HG03045 (cell line): Measurements from ENCODE around the gene NSUN5.
"Not testable (repeated sequence)": the region's sequence is repeated elsewhere in the genome, so short reads cannot be mapped to it uniquely, and the experiment has no call there.

Experiments used
- ATAC-seq: cut with Tn5 transposase; IDR thresholded peaks from one replicate; pipeline ENCODE4 v1.9.1; 2021; ENCODE audit warnings: mild to moderate bottlenecking, moderate library complexity; ENCODE audit not compliant: unreplicated experiment

Gene NSUN5

GRCh38 chr7:73327449-73327848 is 18.8 kb upstream of the NSUN5 start:
- ATAC-seq: not testable (repeated sequence)

GRCh38 chr7:73325424-73325823 is 16.8 kb upstream of the NSUN5 start:
- ATAC-seq: not testable (repeated sequence)

DNA sequence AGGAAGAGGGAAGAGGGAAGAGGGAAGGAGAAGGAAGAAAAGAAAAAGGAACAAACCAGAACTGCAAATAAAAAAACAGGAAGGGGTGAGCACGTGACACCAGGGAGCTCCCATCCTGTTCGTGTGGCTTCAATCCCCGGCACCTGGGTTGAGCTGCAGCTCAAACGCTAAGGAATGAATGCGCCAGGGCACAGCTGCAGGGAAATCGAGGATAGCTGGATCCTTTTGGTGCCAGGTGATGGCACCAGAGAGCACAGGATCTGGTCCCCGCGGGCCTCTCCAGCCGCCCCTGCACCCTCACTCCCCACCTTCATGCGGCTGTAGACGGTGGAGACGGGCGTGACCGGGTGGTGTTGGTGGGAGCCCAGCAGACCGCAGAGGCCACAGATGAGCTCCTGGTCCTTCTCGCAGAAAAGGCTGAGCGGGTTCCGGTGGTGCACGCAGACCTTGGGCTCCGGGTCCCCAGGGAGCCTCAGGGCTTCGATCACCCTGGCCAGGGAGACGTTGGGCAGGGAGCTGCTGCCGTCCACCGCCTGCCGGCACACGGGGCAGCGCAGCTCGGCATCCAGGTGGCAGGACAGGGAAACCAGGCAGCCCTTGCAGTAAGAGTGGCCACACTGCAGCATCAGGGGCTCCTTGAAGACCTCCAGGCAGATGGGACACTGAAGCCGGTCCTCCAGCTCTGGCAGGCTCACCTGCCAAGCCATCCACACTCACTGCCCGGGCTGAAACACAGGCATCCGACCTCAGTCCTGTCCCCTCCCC is 15.6 kb upstream of the NSUN5 start:
- not testable (repeated sequence) for ATAC-seq

GRCh38 chr7:73323434-73324080 is 14.9 kb upstream of the NSUN5 start:
- ATAC-seq: not testable (repeated sequence)

- ATAC-seq: not testable (repeated sequence)
These were observed 11.4 kb upstream of the NSUN5 start for GRCh38 chr7:73320009-73320408.

GRCh38 chr7:73319541-73319940 is 10.9 kb upstream of the NSUN5 start:
- ATAC-seq: not testable (repeated sequence)

DNA sequence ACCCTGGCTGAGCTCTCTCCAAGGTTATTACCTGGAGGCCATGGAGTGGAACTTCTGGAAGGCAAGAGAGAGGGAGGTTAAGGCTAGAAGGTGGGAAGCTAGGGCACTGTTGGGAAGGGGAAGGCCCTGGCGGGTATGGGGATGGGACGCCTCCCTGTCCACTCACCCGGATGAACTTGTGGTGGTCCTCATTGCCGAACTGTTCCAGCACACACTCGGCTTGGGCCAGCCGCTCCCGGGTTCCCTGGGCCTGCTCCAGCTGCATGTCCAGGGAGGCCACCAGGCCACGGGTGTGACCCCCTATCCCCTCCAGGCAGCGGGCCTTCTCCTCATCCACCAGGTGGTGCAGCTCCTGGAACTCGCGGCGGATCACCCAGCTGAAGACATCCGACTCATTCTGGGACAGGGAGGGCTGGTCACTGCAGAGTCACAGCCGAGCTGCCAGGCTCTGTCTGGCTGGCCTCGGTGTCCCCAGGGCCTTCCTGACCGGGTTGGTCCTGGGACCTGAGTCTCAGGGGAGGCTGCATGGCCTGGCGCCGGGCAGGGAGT is 10.1 kb upstream of the NSUN5 start:
- ATAC-seq: not testable (repeated sequence)

DNA sequence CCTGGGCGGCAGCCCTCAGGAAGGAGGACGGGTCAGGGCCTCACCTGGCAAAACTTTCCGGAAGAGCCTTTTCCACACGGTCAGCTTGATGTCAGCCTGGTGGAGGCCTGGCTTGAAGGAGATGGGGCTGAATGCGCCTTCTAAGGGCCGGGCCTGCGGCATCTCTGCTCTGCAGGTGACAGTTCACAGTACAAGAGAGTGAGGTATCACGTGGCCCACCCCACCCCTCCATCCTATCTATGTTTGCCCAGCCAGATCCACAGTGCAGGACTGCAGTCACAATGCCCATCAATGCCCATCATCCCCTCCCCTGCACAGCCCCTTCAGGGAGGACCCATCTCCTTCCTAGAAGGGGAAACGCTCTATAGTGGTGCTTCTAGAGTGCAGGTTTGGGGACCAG is 7.9 kb upstream of the NSUN5 start:
- ATAC-seq: no peak

DNA sequence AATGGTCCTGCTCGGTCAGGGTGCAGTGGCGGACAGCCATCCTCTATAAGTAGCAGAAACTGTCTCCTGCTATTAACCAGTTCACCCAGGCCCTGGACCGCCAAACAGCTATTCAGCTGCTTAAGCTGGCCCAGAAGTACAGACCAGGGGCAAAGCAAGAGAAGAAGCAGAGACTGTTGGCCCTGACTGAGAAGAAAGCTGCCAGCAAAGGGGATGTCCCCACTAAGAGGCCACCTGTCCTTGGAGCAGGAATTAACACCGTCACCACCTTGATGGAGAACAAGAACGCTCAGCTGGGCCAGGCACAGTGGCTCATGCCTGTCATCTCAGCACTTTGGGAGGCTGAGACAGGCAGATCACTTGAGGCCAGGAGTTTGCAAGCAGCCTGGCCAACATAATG is 5.6 kb upstream of the NSUN5 start:
- no peak for ATAC-seq

- no peak for ATAC-seq
These were observed 4.9 kb upstream of the NSUN5 start for GRCh38 chr7:73313521-73313906.

DNA sequence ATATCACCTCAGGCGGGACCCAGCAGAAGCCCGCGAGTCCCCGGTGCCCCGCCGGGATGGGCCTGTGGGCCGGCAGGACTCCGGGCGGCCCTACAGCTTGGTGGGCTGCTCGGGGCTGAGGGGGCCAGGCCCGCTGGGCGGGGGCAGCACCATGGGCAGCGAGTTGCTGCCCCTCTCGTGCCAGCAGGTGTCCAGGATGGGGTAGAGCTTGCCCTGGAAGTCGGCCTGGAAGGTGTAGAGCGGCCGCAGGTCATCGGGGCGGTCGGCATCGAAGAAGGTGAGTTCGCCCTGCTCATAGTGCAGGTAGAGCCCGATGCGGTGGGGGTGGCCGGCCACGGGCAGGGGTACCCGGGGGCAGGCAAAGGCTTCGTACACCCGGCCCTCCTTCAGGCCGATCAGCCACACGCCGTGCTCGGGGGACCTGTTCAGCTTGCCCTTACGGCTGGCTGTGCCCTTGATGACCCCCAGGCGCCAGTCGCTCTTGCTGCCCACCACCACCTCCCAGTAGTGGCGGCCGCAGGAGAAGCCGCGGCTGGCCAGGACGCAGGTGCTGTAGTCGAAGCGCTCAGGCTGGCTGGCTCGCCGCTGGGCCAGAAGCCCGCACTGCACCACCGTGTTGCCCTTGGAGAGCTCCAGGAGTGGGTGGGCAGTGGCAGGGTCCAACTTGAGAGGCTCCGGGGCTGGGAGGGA is 4.3 kb upstream of the NSUN5 start:
- no peak for ATAC-seq

- ATAC-seq: not testable (repeated sequence)
These were observed 2.8 kb upstream of the NSUN5 start for GRCh38 chr7:73311421-73311820.

- peak; percentile 41 for ATAC-seq
These were observed 457 bp downstream of the NSUN5 start for GRCh38 chr7:73308074-73308664.

- ATAC-seq: no peak
These were observed 1.2 kb downstream of the NSUN5 start for GRCh38 chr7:73307436-73307835.

GRCh38 chr7:73304612-73305387 is 3.8 kb downstream of the NSUN5 start:
- ATAC-seq: not testable (repeated sequence)

GRCh38 chr7:73304071-73304470 is 4.6 kb downstream of the NSUN5 start:
- ATAC-seq: no peak

DNA sequence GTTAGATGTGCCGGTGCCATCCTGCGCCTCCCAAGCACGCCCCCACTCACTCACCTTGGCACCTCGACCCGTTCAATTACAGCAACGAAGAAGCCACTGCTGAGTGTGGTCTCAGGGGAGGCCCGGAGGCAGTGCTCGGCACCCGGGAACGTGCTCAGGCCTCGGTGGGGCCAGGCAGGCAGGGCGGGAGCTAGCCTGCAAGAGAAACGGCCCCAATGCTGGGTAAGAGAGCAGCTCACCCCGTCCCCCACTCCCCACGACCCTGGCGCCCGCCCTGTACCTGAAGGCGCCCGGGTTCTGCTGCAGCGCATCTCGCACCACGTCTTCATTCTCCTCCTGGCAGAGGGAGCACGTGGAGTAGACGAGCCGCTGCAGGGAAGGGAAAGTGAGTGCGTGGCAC is 5.1 kb downstream of the NSUN5 start:
- no peak for ATAC-seq

DNA sequence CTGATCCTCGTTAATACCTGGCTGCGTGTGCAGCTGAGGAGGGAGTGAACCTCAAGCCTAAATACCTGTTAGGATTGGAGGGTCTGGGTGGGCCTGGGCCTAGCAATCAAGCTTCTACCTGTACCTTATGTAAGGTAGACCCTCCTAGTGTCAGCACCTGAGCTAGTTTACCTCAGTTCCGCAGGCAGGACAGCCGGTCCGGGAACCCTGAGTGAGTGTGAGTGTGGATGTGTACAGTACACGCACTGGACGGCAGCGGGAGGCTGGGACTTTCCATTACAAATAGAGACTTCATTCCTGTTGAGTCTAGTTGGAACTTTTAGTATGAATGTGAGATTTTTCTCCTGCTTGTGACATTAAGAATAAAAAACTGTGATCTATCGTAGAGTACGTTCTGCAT is 5.8 kb downstream of the NSUN5 start:
- ATAC-seq: not testable (repeated sequence)

- ATAC-seq: not testable (repeated sequence)
These were observed 7.5 kb downstream of the NSUN5 start for GRCh38 chr7:73301108-73301507.

GRCh38 chr7:73299812-73300211 is 8.8 kb downstream of the NSUN5 start:
- ATAC-seq: not testable (repeated sequence)
